ENCODE measurements around the gene INHBE.
"Not testable (repeated sequence)": the region's sequence is repeated elsewhere in the genome, so short reads cannot be mapped to it uniquely, and the experiment has no call there.

Gene INHBE

DNA sequence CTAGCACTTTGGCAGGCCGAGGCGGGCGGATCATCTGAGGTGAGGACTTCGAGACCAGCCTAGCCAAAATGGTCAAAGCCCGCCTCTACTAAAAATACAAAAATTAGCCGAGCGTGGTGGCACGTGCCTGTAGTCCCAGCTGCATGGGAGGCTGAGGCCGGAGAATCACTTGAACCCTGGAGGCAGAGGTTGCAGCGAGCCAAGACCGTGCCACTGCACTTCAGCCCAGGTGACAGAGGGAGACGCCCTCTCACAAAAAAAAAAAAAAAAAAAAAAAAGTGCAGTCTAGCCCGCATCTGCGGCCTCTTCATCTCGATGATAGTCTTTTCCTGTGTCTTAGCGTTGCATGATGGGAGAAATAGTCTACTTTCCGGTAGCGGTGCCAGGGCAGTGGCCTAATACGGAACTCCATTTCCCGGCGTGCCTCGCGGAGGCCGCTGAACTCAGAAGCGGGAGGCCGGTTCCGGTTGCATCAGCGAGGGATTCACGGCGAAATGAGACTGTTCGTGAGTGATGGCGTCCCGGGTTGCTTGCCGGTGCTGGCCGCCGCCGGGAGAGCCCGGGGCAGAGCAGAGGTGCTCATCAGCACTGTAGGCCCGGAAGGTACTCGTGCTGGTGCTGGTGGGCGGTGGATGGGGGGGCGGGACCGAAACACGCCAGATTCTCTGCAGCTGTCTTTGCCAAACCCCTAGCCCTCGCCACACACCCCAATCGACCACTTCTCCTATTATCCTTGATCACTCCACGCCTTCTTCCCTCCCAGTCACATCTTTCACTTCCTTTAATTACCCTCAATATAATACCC is 32.7 kb downstream of the INHBE start, which contains the start of gene MARS1:
Gene MARS1, plus strand, starts transcription at position 472 of the 805 bp plus-strand sequence. Its CDS starts 23 bp downstream, at position 495.
- in situ Hi-C loops (cut with HindIII; ENCODE audit: low sequenced_read_pairs), result no loop called here
- TF ChIP-seq, protein P1, sequence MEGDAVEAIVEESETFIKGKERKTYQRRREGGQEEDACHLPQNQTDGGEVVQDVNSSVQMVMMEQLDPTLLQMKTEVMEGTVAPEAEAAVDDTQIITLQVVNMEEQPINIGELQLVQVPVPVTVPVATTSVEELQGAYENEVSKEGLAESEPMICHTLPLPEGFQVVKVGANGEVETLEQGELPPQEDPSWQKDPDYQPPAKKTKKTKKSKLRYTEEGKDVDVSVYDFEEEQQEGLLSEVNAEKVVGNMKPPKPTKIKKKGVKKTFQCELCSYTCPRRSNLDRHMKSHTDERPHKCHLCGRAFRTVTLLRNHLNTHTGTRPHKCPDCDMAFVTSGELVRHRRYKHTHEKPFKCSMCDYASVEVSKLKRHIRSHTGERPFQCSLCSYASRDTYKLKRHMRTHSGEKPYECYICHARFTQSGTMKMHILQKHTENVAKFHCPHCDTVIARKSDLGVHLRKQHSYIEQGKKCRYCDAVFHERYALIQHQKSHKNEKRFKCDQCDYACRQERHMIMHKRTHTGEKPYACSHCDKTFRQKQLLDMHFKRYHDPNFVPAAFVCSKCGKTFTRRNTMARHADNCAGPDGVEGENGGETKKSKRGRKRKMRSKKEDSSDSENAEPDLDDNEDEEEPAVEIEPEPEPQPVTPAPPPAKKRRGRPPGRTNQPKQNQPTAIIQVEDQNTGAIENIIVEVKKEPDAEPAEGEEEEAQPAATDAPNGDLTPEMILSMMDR (IDR thresholded peaks at IDR 0.05; ENCODE audit: low read depth, low read length, missing control alignments), result no peak
- H3K4me3 ChIP-seq (ENCODE audit: low read depth, low read length), result peak within 1 kb of the TSS; percentile 98
- DNase-seq (ENCODE audit: low read depth), result peak; percentile 90

- peak overlapping the region; percentile 98 for H3K4me3 ChIP-seq (ENCODE audit: low read depth, low read length)
- in situ Hi-C loops (cut with HindIII; ENCODE audit: low sequenced_read_pairs), result no loop called here
- TF ChIP-seq, protein P1 (IDR thresholded peaks at IDR 0.05; ENCODE audit: low read depth, low read length, missing control alignments), result no peak
- no peak for DNase-seq (ENCODE audit: low read depth)
Measured at GRCh38 chr12:57488402-57489156, 33.5 kb downstream of the INHBE start.

GRCh38 chr12:57489157-57489641 is 34.1 kb downstream of the INHBE start:
- DNase-seq (ENCODE audit: low read depth), result no peak
- H3K4me3 ChIP-seq (ENCODE audit: low read depth, low read length), result peak overlapping the region; percentile 98
- in situ Hi-C loops (cut with HindIII; ENCODE audit: low sequenced_read_pairs), result no loop called here
- TF ChIP-seq, protein P1 (IDR thresholded peaks at IDR 0.05; ENCODE audit: low read depth, low read length, missing control alignments), result no peak

- TF ChIP-seq, protein P1 (IDR thresholded peaks at IDR 0.05; ENCODE audit: low read depth, low read length, missing control alignments), result no peak
- in situ Hi-C loops (cut with HindIII; ENCODE audit: low sequenced_read_pairs), result no loop called here
- DNase-seq (ENCODE audit: low read depth), result no peak
- H3K4me3 ChIP-seq (ENCODE audit: low read depth, low read length), result no peak overlapping the region
Measured at GRCh38 chr12:57490126-57490525, 35.0 kb downstream of the INHBE start.

DNA sequence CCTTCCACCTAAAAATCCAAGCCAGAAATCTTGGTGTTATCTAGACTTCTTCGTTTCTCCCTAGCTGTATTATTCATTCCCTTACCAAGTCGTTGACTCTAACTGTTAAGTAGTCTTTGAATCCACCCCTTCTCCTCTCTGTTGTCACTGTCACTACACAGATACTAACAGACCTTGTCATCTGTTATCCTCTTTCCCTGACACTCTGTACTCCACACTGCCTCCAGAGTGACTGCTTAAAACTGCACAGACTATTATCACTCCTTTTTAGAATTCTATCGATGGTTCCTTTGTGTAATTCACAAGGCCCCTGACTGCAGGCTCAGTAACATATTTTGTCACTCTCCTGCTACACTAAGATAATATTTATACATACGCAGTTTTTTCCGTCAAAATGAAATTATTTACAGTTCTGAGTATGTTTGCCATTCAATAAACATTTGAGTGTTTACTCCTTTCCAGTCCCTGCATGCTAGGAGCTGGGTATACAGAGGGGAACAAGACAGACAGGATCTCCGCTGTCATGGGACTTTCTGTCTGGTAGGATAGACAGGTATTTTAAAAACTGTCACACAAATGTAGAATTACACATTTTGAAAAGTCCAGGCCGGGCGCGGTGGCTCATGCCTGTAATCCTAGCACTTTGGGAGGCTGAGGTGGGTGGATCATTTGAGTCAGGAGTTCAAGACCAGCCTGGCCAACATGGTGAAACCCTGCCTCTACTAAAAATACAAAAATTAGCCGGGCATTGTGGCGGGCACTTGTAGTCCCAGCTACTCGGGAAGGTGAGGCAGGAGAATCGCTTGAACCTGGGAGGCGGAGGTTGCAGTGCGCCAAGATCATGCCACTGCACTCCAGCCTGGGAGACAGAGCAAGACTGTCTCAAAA is 36.5 kb downstream of the INHBE start:
- no peak overlapping the region for H3K4me3 ChIP-seq (ENCODE audit: low read depth, low read length)
- in situ Hi-C loops (cut with HindIII; ENCODE audit: low sequenced_read_pairs), result no loop called here
- TF ChIP-seq, protein P1 (IDR thresholded peaks at IDR 0.05; ENCODE audit: low read depth, low read length, missing control alignments), result peak; percentile 10
- no peak for DNase-seq (ENCODE audit: low read depth)

DNA sequence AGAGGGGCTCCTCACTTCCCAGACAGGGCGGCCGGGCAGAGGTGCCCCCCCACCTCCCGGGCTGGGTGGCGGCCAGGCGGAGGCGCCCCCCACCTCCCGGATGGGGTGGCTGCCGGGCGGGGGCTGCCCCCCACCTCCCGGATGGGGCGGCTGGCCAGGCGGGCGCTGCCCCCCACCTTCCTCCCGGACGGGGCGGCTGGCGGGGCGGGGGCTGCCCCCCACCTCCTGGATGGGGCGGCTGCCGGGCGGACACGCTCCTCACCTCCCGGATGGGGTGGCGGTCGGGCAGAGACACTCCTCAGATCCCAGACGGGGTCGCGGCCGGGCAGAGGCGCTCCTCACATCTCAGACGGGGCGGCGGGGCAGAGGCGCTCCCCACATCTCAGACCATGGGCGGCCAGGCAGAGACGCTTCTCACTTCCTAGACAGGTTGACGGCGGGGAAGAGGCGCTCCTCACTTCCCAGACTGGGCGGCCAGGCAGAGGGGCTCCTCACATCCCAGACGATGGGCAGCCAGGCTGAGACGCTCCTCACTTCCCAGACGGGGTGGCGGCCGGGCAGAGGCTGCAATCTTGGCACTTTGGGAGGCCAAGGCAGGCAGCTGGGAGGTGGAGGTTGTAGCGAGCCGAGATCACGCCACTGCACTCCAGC is 40.1 kb downstream of the INHBE start:
- DNase-seq (ENCODE audit: low read depth); H3K4me3 ChIP-seq (ENCODE audit: low read depth, low read length); in situ Hi-C loops (cut with HindIII; ENCODE audit: low sequenced_read_pairs): not testable (repeated sequence)
